AG04450 (cell line): ENCODE results near the gene TMEM37. TPM values are rescaled to one million over a fixed set of nuclear protein-coding genes. Genes with fewer than 3 reads are reported as not detected.

Source experiments
- CTCF ChIA-PET: fragments of 300-600, 350-600 bp; formaldehyde crosslinking; extraction: SDS; loops from one replicate; lab custom pipeline; 2022; ENCODE audit warnings: antibody characterized with exemption, inconsistent platforms; lab: Charles Lee
- POLR2A ChIA-PET: fragments of 350-600 bp; formaldehyde crosslinking; extraction: SDS; loops from one replicate; lab custom pipeline; 2021; ENCODE audit warnings: antibody characterized with exemption, inconsistent platforms; lab: Yijun Ruan, JAX
- DNase-seq: peaks from one replicate; pipeline ENCODE4 v3.0.0-alpha.2; 2011; ENCODE audit warnings: low read depth, low spot score
- H3K27ac ChIP-seq: one replicate; pipeline ENCODE4 v1.5.1; 2012; ENCODE audit warnings: low read depth, low read length, control low read depth
- H3K27me3 ChIP-seq: one replicate; pipeline ENCODE4 v1.6.0; 2012; ENCODE audit warnings: low read length; ENCODE audit not compliant: control insufficient read depth, insufficient read depth
- H3K4me3 ChIP-seq: 2 replicates; pipeline ENCODE4 v1.5.1; 2011; ENCODE audit warnings: mild to moderate bottlenecking, low read depth, low read length, control low read depth
- H3K9me3 ChIP-seq: 2 replicates; pipeline ENCODE4 v1.5.1; 2012; ENCODE audit warnings: low read length; ENCODE audit not compliant: control insufficient read depth, insufficient read depth
- polyA plus RNA-seq: library from polyadenylated mRNA; depleted of rRNA; stranded (reverse); fragments of >200 nt; gene quantifications from 2 replicates; pipeline ENCODE4 v1.2.3, GENCODE V29; 2011
- TF ChIP-seq, protein P1 (sequence below): IDR thresholded peaks from 2 replicates; pipeline ENCODE4 v1.5.1; 2011; ENCODE audit warnings: low read depth, low read length, control low read depth, inconsistent platforms

Gene TMEM37
- polyA plus RNA-seq, 1 experiment, result 0.98 TPM

DNA sequence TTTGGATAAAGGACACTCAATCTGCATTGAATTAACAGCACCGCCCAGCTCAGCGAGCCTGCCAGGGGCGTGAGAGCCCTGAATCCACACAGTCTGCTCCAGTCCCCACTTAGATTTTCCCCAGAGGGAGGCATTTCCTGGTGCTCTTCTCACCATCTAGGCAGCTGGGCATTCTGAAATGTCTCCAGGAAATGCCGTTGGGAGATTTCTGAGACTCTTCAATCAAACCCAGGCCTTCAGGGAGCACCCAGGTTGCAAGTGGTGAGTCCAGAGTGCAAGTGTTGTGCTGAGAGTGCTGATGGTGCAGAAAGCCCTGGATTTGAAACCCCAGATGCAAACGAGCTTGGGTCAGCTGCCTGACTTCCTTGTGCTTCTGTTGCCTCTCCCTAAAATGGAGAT is 23.4 kb upstream of the TMEM37 start:
- DNase-seq, result no peak
- no peak overlapping the region for H3K4me3 ChIP-seq
- TF ChIP-seq, protein P1, sequence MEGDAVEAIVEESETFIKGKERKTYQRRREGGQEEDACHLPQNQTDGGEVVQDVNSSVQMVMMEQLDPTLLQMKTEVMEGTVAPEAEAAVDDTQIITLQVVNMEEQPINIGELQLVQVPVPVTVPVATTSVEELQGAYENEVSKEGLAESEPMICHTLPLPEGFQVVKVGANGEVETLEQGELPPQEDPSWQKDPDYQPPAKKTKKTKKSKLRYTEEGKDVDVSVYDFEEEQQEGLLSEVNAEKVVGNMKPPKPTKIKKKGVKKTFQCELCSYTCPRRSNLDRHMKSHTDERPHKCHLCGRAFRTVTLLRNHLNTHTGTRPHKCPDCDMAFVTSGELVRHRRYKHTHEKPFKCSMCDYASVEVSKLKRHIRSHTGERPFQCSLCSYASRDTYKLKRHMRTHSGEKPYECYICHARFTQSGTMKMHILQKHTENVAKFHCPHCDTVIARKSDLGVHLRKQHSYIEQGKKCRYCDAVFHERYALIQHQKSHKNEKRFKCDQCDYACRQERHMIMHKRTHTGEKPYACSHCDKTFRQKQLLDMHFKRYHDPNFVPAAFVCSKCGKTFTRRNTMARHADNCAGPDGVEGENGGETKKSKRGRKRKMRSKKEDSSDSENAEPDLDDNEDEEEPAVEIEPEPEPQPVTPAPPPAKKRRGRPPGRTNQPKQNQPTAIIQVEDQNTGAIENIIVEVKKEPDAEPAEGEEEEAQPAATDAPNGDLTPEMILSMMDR, result no peak
- H3K27ac ChIP-seq, result no peak overlapping the region
- ChIA-PET CTCF (interaction anchor here (0.7 to 2.7 kb wide), 3 partner anchors 69 to 175 kb away, joined by 3 to 41 read pairs (median 4); no protein-coding TSS in a partner anchor), POLR2A (no interaction called here)
- H3K9me3 ChIP-seq, result no peaks in the 10 kb centered on the region
- peaks cover 7% of the 10 kb centered on the region for H3K27me3 ChIP-seq

DNA sequence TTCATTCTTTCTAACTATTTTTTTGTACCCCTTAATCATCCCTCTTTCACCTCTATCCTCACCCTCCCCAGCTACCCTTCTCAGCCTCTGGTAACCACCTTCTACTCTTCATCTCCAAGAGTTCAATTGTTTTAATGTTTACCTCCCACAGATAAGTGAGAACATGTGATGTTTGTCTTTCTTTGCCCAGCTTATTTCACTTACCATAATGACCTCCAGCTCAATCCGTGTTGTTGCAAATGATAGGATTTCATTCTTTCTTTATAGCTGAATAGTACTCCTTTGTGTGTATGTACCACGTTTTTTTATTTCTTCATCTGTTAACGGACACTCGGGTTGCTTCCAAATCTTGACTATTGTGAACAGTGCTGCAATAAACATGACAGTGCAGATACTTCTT is 22.1 kb upstream of the TMEM37 start:
- Histone ChIP-seq H3K9me3 (no peaks in the 10 kb centered on the region), H3K4me3 (no peak overlapping the region), H3K27ac (no peak overlapping the region), H3K27me3 (peaks cover 7% of the 10 kb centered on the region)
- no peak for DNase-seq
- TF ChIP-seq, protein P1, result no peak
- CTCF ChIA-PET, result interaction anchor here (1.4 to 2.7 kb wide), 2 partner anchors 67 to 249 kb away, joined by 3 to 41 read pairs; no protein-coding TSS in a partner anchor
- POLR2A ChIA-PET, result interaction anchor here (0.7 kb wide), 1 partner anchor 9 kb away, joined by 3 read pairs; no protein-coding TSS in a partner anchor

DNA sequence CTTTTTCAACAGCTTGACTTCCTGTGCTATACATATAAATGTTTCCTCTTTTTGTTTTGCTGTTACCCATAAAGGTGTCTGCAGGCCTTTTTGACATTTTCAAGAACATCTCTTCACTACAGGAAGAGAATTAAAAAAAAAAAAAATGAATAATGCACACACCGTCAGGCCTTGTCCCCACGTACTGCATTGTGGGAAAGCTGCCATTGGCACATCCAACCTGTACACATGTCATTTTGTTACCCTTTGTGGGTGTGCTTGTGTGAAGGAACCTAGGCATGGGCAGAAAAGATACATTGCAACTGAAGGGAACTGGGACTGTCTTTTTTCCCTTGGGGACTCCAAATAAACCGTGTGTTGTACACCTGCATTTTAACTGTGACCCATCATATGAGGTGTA is 16.8 kb upstream of the TMEM37 start:
- Histone ChIP-seq H3K27ac (no peak overlapping the region), H3K9me3 (no peaks in the 10 kb centered on the region), H3K4me3 (no peak overlapping the region), H3K27me3 (peaks cover 7% of the 10 kb centered on the region)
- ChIA-PET CTCF (interaction anchor here (0.8 to 2.3 kb wide), 2 partner anchors 61 kb away, joined by 3 to 12 read pairs; no protein-coding TSS in a partner anchor), POLR2A (no interaction called here)
- TF ChIP-seq, protein P1, result no peak
- DNase-seq, result no peak

DNA sequence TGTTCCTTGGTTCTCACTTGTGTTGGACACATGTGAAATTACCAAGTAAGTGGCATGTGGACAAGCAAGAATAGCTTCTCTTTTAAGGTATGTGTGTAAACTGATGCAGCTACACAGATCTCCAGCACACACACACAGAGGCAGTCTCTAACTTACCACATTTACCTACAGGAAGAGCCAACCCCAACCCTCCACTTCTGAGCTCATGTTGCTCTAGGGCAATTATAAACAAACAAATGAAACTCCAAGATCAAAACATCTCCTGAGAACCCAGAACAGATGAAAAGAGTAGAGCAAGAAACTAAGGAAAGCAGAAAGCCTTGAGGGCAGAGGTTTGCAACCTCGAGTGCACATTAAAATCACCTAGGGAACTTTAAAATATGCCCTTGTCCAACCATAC is 16.0 kb upstream of the TMEM37 start:
- CTCF ChIA-PET, result interaction anchor here (0.7 to 0.8 kb wide), 2 partner anchors 47 to 60 kb away, joined by 3 read pairs; no protein-coding TSS in a partner anchor

More for the DNA sequence above, 16.0 kb upstream of the TMEM37 start:
- POLR2A ChIA-PET, result interaction anchor here (0.6 kb wide), 1 partner anchor 154 kb away, joined by 3 read pairs; no protein-coding TSS in a partner anchor
- no peak for DNase-seq
- Histone ChIP-seq H3K4me3 (no peak overlapping the region), H3K27me3 (peaks cover 12% of the 10 kb centered on the region), H3K9me3 (no peaks in the 10 kb centered on the region), H3K27ac (no peak overlapping the region)
- TF ChIP-seq, protein P1, result no peak
